Activated CD4-positive, alpha-beta T cell treated with anti-CD3 and anti-CD28 coated beads, Interleukin-2, amount 10 ng/mL, durations not matched to agents 7 days and 5 days (primary cell): Measurements from ENCODE around the gene TMEM61. TPM values are rescaled to one million over a fixed set of nuclear protein-coding genes. Genes with fewer than 3 reads are reported as not detected.

Source experiments
- CTCF ChIA-PET: fragments of 350-600 bp; sonication (Branson Sonifier 250); formaldehyde crosslinking; loops from one replicate; lab custom pipeline; 2021; ENCODE audit warnings: antibody characterized with exemption; lab: Charles Lee
- POLR2A ChIA-PET: fragments of 350-600 bp; sonication (Branson Sonifier 250); formaldehyde crosslinking; loops from one replicate; lab custom pipeline; 2021; ENCODE audit warnings: antibody characterized with exemption; lab: Charles Lee
- DNase-seq: peaks from one replicate; pipeline ENCODE4 v3.0.0-alpha.2; 2020
- H3K27ac Mint-ChIP-seq: one replicate; pipeline ENCODE4 v1.8.0; 2021; ENCODE audit warnings: mild to moderate bottlenecking, moderate library complexity, mixed read lengths
- H3K27me3 Mint-ChIP-seq: one replicate; pipeline ENCODE4 v1.8.0; 2021; ENCODE audit warnings: mixed read lengths
- H3K36me3 Mint-ChIP-seq: one replicate; pipeline ENCODE4 v1.8.0; 2021; ENCODE audit warnings: low read depth, mixed read lengths
- H3K4me1 Mint-ChIP-seq: one replicate; pipeline ENCODE4 v1.8.0; 2021; ENCODE audit warnings: mixed read lengths
- H3K4me3 Mint-ChIP-seq: one replicate; pipeline ENCODE4 v1.8.0; 2021; ENCODE audit warnings: mild to moderate bottlenecking, moderate library complexity, mixed read lengths
- H3K9me3 Mint-ChIP-seq: one replicate; pipeline ENCODE4 v1.8.0; 2021; ENCODE audit warnings: mixed read lengths
- total RNA-seq, 2 experiments: library from RNA; stranded (reverse); gene quantifications; one replicate each; pipeline ENCODE4 v1.2.3, GENCODE V29; 2021

The TMEM61 gene
- total RNA-seq, 2 experiments from 2014 or later = not detected

- Mint-ChIP-seq H3K4me3 (no peak overlapping the region), H3K27me3 (peaks cover 2% of the 10 kb centered on the region), H3K27ac (no peak overlapping the region), H3K36me3 (no peaks in the 10 kb centered on the region), H3K4me1 (peaks cover 2% of the 10 kb centered on the region), H3K9me3 (no peaks in the 10 kb centered on the region)
- DNase-seq = no peak
- CTCF ChIA-PET = interaction anchor here (0.6 to 3.6 kb wide), 3 partner anchors 19 to 723 kb away, joined by 3 to 15 read pairs (median 4); no protein-coding TSS in a partner anchor
- POLR2A ChIA-PET = no interaction called here
Measured at GRCh38 chr1:54989473-54989872, 9.0 kb downstream of the TMEM61 start.

DNA sequence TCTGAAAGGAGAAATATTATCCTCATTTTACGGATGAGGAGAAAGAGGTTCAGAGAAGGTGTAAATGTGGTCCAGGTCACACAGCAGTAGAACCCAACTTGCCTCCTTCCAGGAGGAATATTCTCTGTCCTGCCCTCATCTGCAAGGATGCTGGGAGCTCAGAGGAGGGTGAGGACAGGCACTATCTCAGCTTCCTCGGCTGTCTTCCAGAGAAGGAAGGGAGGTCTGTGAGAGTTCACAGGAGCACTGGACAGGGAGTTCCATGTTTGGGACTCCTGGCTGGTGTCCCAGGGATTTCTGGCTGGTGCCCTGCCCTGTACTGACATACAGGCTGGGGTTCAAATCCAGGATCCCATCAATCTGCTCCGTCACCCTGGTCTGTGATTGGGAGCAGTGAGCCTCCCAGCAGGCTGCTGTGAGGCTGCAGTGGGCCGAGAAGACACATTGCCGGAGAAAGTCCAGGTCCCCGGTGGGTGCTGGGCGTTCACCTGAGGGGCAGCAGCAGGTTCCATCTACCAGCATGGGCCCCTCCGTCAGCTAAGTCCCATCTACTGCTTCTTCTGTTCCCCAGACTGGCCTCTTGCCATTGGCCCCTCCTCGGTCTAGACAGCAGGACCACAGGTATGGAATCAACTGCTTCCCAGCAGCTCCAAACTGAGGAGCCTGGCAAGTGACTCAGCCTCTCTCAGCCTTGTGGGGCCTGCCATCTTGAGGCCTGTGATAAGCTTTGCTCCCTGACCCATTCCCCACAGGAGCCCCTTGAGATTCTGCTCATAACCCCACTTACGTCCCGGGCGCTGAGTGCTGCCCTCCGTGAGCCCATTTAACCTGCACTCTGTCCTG, 9.8 kb downstream of the TMEM61 start:
- Mint-ChIP-seq H3K27me3 (peaks cover 1% of the 10 kb centered on the region), H3K9me3 (no peaks in the 10 kb centered on the region), H3K4me3 (no peak overlapping the region), H3K4me1 (peaks cover 6% of the 10 kb centered on the region), H3K36me3 (no peaks in the 10 kb centered on the region), H3K27ac (no peak overlapping the region)
- ChIA-PET POLR2A (no interaction called here), CTCF (interaction anchor here (0.6 to 3.6 kb wide), 3 partner anchors 19 to 724 kb away, joined by 3 to 15 read pairs (median 4); no protein-coding TSS in a partner anchor)
- DNase-seq = no peak

GRCh38 chr1:54990916-54991315, 10.5 kb downstream of the TMEM61 start:
- Mint-ChIP-seq H3K4me3 (no peak overlapping the region), H3K9me3 (no peaks in the 10 kb centered on the region), H3K27ac (no peak overlapping the region), H3K27me3 (peaks cover 7% of the 10 kb centered on the region), H3K36me3 (no peaks in the 10 kb centered on the region), H3K4me1 (peaks cover 13% of the 10 kb centered on the region)
- ChIA-PET POLR2A (no interaction called here), CTCF (interaction anchor here (3.6 kb wide), 1 partner anchor 41 kb away, joined by 15 read pairs; no protein-coding TSS in a partner anchor)
- DNase-seq = no peak

DNA sequence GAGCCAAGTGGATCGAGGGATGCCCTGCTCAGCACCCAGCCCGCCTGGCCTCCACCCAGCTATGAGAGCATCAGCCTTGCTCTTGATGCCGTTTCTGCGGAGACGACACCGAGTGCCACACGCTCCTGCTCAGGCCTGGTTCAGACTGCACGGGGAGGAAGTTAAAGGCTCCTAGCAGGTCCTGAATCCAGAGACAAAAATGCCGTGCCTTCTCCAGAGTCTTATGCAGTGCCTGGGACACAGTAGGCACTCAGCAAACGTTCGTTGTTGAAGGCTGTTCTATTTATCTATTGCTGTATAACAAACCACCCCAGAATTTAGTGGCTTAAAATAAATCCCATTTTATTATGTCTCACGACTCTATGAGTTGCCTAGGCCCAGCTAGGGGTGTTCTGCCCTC, 11.5 kb downstream of the TMEM61 start:
- ChIA-PET POLR2A (no interaction called here), CTCF (interaction anchor here (0.8 to 3.6 kb wide), 2 partner anchors 8 to 42 kb away, joined by 3 to 15 read pairs; no protein-coding TSS in a partner anchor)
- DNase-seq = no peak
- Mint-ChIP-seq H3K9me3 (no peaks in the 10 kb centered on the region), H3K4me1 (peaks cover 23% of the 10 kb centered on the region), H3K27ac (no peak overlapping the region), H3K4me3 (no peak overlapping the region), H3K27me3 (peaks cover 16% of the 10 kb centered on the region), H3K36me3 (no peaks in the 10 kb centered on the region)

DNA sequence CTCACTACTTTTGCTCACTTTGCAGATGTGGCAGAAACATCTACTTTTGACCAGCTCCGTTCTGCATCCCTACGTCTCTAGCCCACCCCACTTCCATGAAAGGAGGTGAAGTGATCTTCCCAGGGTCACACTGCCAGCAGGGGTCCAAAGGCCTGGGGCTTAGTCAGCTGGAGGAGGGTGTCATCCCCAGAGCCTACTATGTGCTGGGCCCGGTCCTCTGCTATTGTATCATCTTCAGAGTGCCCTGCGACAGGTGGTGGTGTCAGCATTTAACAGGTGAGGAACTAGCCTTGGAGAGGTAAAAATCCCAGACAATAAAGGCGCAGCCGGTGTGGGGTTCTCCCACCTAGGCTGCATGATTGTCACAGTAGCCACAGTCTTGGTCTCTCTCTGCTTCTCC, 12.7 kb downstream of the TMEM61 start:
- no peaks in the 10 kb centered on the region for H3K36me3 Mint-ChIP-seq
- H3K27me3 Mint-ChIP-seq = peaks cover 26% of the 10 kb centered on the region
- POLR2A ChIA-PET = no interaction called here
- CTCF ChIA-PET = interaction anchor here (0.8 to 1.6 kb wide), 2 partner anchors 23 to 48 kb away, joined by 3 to 5 read pairs; no protein-coding TSS in a partner anchor
- H3K4me1 Mint-ChIP-seq = peaks cover 28% of the 10 kb centered on the region
- H3K27ac Mint-ChIP-seq = no peak overlapping the region
- H3K9me3 Mint-ChIP-seq = no peaks in the 10 kb centered on the region
- no peak overlapping the region for H3K4me3 Mint-ChIP-seq
- DNase-seq = no peak

DNA sequence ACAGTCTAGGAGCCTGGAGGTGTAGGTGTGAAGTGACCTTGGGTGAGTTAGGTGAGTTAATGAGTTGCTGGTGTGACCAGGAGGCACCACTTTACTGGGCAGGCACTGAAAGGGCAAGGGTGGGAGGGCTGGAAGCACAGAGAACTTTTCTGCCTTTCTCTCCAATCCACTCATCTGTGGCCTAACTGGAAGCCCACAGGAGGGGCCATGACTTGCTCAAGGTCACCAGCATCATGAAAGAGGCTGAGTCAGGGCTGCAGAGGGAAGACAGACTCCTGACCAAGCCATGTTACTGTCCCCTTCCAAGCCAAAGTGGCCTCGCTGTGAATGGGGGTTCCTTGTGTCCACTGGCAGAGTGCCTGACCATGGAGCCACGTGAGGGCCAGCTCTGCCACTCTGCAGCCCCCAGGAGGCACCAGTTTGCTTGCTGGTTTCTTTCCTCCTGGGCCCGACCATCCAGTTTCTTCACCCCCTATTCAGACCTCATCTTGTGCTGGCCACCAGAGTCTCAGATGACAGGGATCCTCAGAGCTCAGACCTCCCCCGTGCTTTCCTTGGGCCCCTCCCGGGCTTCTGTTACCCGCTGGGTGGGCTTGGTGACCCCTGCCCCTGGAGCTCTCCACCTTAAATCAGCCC, 14.0 kb downstream of the TMEM61 start:
- H3K4me3 Mint-ChIP-seq = no peak overlapping the region
- no peak for DNase-seq
- CTCF ChIA-PET = interaction anchor here (0.6 to 4.9 kb wide), 2 partner anchors 47 to 566 kb away, joined by 4 to 94 read pairs; no protein-coding TSS in a partner anchor
- H3K4me1 Mint-ChIP-seq = peaks cover 28% of the 10 kb centered on the region
- POLR2A ChIA-PET = no interaction called here
- H3K9me3 Mint-ChIP-seq = no peaks in the 10 kb centered on the region
- peaks cover 31% of the 10 kb centered on the region for H3K27me3 Mint-ChIP-seq
- no peaks in the 10 kb centered on the region for H3K36me3 Mint-ChIP-seq
- H3K27ac Mint-ChIP-seq = peak overlapping the region; percentile 84

DNA sequence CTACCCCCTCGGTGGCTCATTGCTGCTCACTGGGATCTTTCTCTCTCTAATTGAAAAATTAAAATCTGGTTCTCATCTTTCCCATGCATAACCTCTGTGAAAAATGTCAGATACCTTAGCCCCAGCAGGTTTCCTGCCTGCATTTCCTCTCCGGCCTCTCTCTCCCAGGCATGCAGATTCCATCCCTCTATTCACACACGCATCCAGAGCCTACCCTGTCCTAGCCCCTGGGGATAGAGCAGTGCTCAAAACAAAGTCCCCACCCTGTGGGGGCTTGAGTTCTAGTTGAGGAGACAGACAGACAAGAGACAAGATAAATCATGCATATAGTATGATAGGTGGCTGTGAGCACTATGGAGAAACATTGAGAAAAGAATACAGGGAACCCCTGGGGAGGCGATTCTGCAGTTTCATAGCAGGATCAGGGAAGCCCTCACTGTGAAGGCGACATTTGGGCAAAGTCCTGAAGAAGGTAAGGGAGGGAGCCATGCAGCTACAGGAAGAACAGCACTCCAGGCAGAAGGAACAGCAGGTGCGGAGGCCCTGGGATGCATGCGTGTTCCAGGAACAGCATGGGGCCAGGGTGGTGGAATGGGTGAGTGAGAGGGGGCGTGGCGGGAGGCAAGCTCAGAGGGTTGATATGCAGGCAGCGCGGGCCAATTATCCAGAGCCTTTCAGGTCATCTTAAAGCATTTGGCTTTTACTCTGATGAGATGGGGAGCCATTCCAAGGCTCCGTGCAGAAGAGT, 14.8 kb downstream of the TMEM61 start:
- peaks cover 35% of the 10 kb centered on the region for H3K27me3 Mint-ChIP-seq
- H3K4me1 Mint-ChIP-seq = peaks cover 28% of the 10 kb centered on the region
- peak overlapping the region; percentile 84 for H3K27ac Mint-ChIP-seq
- no peak overlapping the region for H3K4me3 Mint-ChIP-seq
- no peak for DNase-seq
- no peaks in the 10 kb centered on the region for H3K9me3 Mint-ChIP-seq
- H3K36me3 Mint-ChIP-seq = no peaks in the 10 kb centered on the region
- CTCF ChIA-PET = interaction anchor here (1.2 to 4.9 kb wide), 10 partner anchors 8 to 191 kb away, joined by 3 to 94 read pairs (median 5); no protein-coding TSS in a partner anchor
- POLR2A ChIA-PET = no interaction called here

- no peaks in the 10 kb centered on the region for H3K9me3 Mint-ChIP-seq
- H3K27ac Mint-ChIP-seq = peak overlapping the region; percentile 84
- peaks cover 35% of the 10 kb centered on the region for H3K27me3 Mint-ChIP-seq
- H3K4me1 Mint-ChIP-seq = peaks cover 28% of the 10 kb centered on the region
- ChIA-PET CTCF (interaction anchor here (1.0 to 4.9 kb wide), 17 partner anchors 9 to 323 kb away, joined by 3 to 94 read pairs (median 4); partner anchors contain the start of gene DHCR24), POLR2A (no interaction called here)
- no peaks in the 10 kb centered on the region for H3K36me3 Mint-ChIP-seq
- H3K4me3 Mint-ChIP-seq = no peak overlapping the region
- peak; percentile 66 for DNase-seq
Measured at GRCh38 chr1:54995835-54996234, 15.4 kb downstream of the TMEM61 start.

DNA sequence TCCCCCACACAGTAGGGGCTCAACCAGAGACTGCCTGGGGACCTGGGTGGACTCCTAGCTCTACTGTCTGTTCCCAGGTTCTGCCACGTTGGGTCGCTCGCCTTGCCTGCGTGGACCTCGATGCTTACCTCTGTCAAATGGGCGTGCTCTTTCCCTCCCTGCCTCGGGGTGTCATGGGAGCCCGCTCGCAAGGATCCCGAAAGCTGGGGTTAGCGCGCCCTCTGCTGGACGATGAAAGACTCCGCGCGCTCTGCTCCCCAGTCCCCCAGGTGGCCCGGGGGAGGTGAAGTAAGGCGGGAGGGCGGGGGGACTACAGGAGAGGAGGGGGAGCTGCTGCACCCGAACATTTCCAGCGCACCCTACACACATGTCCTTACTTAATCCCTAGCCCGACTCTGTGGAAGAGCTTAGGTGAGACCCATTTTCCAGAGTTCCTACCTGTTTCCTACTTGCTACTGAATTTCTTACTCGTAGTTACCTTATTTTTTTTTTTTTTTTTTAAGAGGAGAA, 16.0 kb downstream of the TMEM61 start:
- CTCF ChIA-PET = interaction anchor here (1.0 to 4.9 kb wide), 17 partner anchors 9 to 324 kb away, joined by 3 to 94 read pairs (median 4); partner anchors contain the start of gene DHCR24
- DNase-seq = peak; percentile 82
- Mint-ChIP-seq H3K27ac (peak overlapping the region; percentile 84), H3K4me1 (peaks cover 28% of the 10 kb centered on the region), H3K36me3 (no peaks in the 10 kb centered on the region), H3K27me3 (peaks cover 35% of the 10 kb centered on the region), H3K4me3 (no peak overlapping the region), H3K9me3 (no peaks in the 10 kb centered on the region)
- POLR2A ChIA-PET = no interaction called here

- H3K4me1 Mint-ChIP-seq = peaks cover 28% of the 10 kb centered on the region
- ChIA-PET CTCF (interaction anchor here (1.0 to 4.9 kb wide), 15 partner anchors 10 to 325 kb away, joined by 3 to 94 read pairs (median 5); partner anchors contain the start of gene DHCR24), POLR2A (no interaction called here)
- H3K27me3 Mint-ChIP-seq = peaks cover 35% of the 10 kb centered on the region
- H3K36me3 Mint-ChIP-seq = no peaks in the 10 kb centered on the region
- no peaks in the 10 kb centered on the region for H3K9me3 Mint-ChIP-seq
- H3K4me3 Mint-ChIP-seq = no peak overlapping the region
- peak overlapping the region; percentile 26 for H3K27ac Mint-ChIP-seq
- no peak for DNase-seq
Measured at GRCh38 chr1:54996869-54997710, 16.7 kb downstream of the TMEM61 start.

DNA sequence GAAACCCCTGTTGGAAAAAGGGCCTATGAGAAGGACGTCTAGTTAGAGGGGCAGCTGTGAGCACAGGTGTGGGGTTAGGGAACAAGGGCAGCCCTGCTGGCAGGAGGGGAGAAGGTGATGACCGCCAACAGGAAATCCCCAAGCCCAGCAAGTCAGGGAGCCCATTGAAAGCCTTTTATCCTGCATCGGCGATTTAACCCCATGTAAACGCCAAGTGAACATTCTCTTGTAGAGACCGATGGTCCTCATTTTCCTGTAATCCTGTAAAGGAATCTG, 17.2 kb downstream of the TMEM61 start:
- CTCF ChIA-PET = interaction anchor here (1.9 to 4.9 kb wide), 3 partner anchors 10 to 50 kb away, joined by 5 to 94 read pairs (median 20); no protein-coding TSS in a partner anchor
- H3K27ac Mint-ChIP-seq = peak overlapping the region; percentile 26
- DNase-seq = no peak
- H3K4me3 Mint-ChIP-seq = no peak overlapping the region
- peaks cover 28% of the 10 kb centered on the region for H3K4me1 Mint-ChIP-seq
- H3K27me3 Mint-ChIP-seq = peaks cover 35% of the 10 kb centered on the region
- POLR2A ChIA-PET = no interaction called here
- no peaks in the 10 kb centered on the region for H3K9me3 Mint-ChIP-seq
- no peaks in the 10 kb centered on the region for H3K36me3 Mint-ChIP-seq
